Stimulated activated CD8-positive, alpha-beta memory T cell treated with anti-CD3 and anti-CD28 coated beads, Interleukin-15, amount 100 ng/mL, for 4 hours (primary cell): ENCODE results near the gene ZNF205.

Experiments
- DNase-seq, 2 donors: peaks; one replicate each; pipeline ENCODE4 v3.0.0-alpha.2; 2020; ENCODE audit warnings: low read depth in 2 of 2

ZNF205 gene

DNA sequence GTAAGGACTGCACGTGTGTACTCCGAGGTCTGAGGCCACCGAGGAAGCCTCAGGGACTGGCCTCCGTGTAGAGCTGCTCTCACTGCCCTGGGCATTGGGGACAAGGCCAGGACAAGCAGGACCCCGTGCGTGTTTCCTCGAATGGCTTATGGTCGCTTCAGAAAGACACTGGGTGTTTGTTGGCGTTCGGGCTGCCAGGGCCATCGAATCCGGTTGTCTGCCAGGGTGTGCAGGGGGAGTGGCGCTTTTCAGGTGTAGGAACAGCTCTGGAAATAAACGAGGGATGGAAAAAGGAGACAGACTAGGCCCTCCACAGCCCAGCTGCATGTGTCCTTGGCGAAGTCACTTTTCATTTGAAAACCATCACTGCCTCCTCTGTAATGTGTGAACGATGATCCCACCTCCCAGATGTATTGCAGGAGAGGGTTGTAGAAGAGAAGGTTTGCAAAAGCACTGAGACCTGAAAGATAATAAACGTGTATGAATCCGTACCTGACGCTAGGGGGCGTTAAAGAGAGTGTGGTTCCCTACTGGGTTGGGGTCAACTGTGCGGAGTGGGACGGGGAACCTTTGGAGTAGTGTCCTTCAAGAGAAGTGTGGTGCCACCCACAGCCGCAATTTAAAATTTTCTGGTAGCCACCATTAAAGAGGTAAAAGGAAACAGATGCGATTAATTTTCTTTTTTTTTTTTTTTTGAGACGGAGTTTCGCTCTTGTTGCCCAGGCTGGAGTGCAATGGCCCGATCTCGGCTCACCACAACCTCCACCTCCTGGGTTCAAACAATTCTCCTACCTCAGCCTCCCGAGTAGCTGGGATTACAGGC, 11.2 kb upstream of the ZNF205 start:
- DNase-seq, result no peak

DNA sequence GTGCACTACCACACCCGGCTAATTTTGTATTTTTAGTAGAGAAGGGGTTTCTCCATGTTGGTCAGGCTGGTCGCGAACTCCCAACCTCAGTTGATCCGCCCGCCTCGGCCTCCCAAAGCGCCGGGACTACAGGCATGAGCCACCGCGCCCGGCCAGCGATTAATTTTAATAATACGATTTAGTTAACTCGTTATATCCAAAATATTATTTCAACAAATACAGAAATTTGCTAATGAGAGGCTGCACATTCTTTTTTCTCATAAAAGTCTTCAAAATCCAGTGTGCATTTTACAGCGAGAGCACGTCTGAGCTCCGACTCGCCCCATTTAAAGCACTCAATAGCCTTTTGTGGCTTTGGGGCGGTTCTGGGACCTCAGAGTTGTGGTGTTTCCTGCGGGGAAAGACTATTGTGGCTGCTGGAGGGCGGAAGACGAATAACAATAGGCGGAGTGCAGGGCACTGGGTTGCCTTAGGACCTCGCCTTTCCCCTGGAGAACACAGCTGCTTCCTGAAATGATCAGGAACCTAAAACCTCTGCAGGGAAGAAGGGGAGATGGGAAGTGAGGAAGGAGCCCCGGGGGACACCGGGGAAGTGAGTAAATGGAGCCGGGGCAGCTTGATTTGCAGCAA, 10.4 kb upstream of the ZNF205 start:
- no peak for DNase-seq

DNA sequence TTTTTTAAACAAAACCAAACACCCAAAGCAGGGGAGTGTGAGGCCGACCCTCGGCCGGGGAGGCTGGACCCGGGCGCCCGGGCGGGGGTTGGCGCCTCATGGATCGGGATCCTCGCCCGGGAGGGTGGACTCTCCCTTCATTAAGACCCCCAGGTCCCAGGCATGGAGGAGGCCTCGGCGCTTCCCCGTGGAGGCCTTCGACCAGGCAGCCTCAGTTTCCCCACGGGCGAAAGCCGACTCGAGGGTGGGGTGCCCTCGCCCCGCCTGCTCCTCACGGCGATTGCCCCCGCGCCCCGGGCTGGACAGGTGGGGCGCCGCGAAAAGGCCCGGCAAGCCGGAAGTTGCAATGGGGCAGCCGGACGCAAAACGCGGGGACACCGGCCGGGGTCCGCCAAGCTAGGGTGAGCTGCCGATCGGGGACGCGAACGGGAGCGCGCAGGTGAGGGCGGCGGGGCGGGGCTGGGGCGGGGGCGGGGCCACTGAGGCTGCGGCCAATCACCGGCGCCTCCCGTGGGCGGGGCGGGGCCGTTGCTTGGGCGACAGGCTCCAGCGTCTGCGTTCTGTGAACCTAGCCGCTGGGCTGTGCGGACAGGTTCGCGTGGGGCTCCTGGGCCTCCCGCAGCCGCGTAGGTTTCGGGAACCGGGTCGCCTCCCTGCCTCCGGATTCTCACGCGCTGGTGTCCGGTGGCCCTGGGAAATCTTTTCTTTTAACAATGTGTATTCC, 6.0 kb upstream of the ZNF205 start:
- DNase-seq, result peak; percentile 78 to 83

DNA sequence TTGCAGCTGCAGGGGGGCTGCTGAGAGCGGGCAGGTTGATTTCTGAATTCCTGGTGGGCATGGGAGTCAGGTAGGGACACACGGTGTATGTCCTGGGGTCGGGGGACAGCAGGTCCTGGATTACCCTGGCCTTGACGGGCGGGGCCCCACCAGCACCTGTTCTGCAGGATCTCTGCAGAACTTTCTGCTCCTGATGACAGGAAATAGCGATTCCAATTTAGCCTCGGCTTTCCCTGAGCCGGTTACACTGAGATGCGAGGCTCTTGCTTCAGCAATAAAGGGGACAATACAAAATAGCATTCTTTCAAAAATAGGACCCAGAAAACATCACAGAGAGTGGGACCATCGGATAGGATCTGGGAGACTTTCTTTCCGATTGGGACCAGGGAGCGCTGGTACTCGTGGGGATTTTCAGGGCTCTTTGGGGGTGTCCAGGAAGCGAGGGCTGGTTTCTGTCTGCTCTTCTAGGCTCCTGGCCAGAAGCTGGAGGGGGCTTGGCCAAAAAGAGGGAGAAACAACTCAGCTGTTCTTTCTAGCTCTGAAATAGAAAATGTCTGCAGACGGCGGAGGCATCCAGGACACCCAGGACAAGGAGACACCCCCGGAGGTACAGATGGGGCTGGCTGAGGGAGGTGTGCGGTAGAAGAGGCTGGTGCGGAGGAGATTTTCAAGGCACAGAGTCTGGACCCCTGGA, 642 bp downstream of the ZNF205 start:
- no peak for DNase-seq

DNA sequence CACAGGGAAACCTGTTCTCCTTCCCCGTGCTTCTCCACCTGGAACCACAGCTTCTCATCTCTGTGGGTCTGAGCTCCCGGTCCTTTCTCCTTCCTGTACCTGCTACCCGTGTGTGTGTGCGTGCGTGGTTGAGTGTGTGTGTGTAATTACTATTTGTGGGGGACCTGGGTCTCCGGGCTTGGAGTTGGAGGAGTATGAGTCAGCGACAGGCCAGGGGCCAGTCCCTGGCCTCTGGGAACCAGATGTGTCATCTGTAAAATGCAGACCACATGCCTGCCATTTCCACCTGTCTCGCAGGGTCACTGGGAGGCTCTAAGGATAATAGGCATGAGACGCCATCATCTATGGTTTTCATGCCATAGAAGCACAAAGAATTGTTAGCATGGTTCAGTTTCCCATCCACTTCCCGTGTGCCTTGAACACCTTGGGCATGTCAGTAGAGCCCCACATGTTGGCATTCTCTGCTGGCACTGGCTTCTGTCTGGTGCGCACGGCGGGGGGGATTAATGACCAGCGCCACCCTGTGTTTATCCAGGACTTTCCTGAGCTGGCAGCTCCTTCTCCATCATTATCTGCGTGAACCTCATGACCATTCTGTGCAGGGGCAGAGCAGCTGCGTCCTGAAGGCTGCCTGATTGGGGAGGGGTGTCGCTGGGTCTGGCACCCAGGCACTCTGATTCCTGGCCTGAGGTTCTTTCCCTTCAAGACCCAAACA, 1.5 kb downstream of the ZNF205 start:
- no peak for DNase-seq

DNA sequence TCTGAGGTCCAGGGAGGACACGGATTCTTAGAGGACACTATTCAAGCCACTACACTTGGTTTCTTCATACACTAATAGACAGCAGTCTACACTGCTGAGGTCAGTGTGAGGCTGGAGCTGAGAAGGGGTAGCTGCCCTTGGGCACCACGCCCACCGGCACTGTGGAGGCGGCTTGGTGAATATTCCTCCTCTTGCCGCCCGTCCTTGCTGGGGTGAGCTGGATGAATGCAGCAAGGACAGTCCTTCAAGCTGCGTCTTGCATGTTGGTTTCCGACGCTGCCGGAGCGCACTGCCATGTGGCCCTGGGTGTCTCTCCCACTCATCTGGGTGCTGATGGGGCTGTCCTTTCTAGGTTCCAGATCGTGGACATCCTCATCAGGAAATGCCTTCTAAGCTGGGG, 2.6 kb downstream of the ZNF205 start:
- no peak for DNase-seq

DNA sequence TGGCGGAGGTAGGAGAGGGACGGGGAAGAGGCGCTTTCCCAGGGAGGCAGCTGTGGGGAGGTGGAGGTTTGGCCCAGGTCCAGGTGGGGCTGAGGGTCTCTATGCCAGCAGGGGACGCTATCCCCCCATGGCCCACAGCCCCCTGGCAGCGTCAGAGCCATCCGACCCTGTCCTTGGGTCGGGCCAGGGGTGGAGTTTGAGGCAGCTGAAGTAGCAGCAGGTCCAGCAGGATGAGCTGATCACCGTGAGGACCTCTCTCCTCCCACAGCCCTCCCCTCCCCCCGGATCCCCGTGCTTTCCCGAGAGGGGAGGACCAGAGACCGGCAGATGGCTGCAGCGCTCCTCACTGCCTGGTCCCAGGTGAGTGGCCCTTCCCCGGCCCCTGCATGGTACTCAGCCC, 3.2 kb downstream of the ZNF205 start:
- DNase-seq, result no peak

DNA sequence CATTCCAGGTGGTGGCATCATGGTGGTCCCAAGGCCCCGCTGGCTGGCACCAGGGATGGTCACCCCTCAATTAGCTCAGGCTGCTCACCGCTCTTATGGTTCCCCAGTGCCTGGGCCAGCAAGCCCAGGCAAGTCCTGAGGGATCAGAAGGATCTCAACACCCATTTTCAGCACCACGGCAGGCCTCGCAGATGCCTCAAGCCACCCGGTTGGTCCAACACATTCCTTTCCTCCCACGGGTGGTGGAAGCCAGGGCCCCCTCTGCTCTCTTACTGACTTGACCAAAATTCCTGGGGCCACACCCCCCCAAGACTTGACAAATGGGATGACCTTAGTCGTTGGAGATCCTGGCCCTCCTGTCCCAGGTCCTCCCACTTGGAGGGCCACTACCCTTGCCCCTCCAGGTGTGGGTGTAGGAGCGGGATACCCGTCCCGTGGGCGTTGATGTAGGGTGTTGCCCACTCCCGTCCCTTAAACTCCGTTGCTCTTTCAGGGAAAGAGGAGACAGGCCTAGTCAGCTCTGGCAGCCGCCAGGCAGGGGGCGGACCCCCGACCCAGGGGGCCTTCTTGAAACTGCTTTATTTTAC, 5.9 kb downstream of the ZNF205 start:
- no peak for DNase-seq

DNA sequence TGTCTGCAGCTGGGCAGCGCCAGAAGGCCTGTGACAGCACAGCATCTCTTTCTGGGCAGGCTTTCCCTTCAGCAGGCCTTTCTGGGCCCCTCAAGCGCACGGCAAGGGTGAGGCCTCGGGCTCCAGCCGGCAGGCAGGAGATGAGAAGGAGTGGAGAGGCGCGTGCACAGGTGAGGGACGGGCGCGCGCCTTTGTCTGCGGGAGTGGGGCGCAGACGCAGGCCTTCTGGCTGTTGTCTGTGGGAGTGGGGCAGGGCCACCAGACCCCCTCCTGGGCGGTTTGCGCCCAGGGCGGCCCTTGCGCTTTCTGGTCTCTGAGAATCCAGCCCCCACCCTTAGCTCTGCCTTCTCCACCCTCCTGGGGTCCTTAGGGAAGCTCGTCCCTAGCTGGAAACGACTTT, 6.5 kb downstream of the ZNF205 start:
- DNase-seq, result no peak

DNA sequence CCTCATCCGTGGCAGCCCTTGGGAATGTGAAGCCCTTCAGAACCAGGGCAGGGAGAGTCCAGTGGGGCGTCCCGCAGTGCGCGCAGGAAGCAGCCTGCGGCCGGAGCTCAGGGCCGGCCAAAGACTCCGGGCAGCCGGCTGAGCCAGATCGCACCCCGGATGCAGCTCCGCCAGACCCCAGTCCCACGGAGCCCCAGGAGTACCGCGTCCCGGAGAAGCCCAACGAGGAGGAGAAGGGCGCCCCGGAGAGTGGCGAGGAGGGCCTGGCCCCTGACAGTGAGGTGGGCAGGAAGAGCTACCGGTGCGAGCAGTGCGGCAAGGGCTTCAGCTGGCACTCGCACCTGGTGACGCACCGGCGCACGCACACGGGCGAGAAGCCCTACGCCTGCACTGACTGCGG, 6.9 kb downstream of the ZNF205 start:
- no peak for DNase-seq

DNA sequence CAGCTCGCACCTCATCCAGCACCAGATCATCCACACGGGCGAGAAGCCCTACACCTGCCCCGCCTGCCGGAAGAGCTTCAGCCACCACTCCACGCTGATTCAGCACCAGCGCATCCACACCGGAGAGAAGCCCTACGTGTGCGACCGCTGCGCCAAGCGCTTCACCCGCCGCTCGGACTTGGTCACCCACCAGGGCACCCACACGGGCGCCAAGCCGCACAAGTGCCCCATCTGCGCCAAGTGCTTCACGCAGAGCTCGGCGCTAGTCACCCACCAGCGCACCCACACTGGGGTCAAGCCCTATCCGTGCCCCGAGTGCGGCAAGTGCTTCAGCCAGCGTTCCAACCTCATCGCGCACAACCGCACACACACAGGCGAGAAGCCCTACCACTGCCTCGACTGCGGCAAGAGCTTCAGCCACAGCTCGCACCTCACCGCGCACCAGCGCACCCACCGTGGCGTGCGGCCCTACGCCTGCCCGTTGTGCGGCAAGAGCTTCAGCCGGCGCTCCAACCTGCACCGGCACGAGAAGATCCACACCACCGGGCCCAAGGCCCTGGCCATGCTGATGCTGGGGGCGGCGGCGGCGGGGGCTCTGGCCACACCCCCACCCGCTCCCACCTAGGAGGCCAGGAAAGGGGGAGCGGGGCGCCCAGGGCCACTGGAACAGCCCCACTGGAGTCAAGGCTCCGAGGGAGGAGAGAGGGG, 7.5 kb downstream of the ZNF205 start:
- no peak for DNase-seq

DNA sequence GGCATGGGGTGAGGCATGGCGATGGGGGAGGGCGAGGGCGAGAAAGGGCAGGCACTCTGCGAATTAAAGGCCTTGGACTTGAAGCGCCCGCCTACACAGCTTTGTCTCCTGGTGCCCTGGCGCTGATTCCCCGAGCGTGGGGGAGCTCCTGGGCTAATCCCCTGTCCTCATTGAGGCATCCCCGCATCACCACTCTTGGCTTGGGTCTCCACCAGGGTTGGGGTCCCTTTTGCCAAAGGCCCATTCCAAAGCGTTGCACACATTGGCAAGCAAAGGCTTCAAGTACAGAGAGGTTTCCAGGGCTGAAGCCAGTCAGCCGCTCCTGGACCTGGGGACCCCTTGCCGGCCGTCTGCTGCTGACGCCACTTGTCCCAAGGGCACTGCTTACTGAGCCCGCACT, 8.0 kb downstream of the ZNF205 start:
- no peak for DNase-seq

DNA sequence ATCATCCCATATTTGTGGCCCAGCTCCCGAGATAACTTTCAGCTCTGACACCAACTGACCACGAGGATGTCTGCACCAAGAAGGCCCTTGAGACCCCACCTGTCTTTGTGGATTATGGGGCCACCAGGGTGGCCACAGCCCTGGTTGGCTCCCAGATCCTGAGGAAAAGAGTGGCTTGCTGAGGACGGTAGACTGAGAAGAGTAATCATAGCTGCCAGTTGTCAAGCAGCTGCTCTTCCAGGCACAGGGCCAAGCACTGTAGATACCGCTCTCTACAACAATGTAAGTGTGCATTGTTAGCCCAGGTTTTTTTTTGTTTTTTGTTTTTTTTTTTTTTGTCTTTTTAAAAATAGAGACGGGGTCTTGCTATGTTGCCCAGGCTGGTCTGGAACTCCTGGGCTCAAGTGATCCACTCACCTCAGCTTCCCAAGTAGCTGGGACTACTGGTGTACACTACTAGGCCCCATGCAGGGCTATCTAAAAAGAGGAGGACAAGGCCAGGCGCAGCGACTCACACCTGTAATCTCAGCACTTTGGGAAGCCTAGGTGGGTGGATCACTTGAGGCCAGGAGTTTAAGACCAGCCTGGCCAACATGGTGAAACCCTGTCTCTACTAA, 9.6 kb downstream of the ZNF205 start:
- no peak for DNase-seq

DNA sequence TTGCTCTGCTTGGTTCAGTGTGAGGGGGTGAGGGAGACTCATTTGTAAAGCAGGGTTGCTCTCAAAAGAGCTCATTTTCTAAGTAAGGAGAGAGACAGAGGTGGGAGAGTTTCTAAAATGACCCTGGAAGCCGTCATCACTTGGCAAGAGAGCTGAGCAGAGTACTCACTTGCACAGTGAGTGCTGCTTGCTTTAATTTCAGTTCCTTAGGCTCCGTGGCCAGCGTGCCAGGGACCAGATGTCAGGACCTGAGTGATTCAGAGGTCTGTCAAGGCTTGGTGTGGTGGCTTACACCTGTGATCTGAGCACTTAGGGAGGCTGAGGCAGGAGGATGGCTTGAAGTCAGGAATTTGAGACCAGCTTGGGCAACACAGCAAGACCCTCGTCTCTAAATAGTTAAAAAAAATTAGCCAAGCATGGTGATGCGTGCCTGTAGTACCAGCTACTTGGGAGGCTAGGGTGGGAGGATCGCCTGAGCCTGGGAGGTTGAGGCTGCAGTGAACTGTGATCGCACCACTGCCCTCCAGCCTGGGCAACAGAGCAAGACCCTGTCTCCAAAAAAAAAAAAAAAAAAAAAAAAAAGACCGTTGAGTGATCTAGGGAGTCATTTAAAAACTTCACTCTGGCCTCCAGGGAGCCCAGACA, 10.7 kb downstream of the ZNF205 start:
- no peak for DNase-seq

DNA sequence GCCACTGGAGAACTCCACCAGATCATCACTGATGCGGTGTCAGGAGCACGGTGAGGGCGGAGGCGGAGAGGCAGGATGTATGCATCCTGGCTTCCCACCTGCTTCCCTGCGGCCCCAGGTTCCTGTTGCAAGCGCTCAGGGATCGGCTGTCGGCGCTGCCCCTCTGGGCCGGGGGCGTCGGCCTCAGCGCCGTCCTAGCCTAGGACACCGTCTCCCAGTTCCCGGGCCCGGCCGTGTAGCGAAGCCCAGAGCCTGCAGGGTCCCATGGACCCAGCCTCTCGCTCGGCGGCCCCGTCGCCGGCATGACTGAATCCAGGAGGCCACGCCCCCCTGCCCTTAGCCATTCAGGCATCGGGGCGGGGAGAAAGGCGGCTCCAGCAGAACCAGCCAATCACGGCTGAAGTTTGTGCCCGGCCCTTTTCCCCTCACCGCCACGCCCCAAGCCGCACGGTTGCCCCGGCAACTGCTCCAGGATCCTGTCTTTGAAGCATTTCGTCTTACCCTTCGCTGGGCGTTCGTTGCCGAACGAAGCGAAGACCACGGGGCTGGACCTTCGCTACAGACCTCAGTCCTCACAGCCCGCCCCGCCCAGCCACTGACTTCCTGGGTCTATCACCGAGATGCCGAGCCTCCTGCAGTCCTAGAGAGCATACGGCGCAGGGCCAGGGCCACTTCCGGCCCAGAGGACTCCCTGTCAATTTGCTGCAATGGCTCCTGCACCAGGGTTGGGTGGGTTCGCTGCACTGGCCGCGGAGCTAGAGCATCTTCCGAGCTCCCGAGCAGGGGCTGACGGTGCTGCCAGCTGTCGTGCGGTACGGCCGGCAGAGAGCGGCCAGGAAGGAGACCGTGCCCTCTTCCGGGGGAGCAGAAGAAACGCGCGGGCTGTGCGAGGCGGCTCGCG, 11.8 kb downstream of the ZNF205 start:
- peak; percentile 91 to 92 for DNase-seq

DNA sequence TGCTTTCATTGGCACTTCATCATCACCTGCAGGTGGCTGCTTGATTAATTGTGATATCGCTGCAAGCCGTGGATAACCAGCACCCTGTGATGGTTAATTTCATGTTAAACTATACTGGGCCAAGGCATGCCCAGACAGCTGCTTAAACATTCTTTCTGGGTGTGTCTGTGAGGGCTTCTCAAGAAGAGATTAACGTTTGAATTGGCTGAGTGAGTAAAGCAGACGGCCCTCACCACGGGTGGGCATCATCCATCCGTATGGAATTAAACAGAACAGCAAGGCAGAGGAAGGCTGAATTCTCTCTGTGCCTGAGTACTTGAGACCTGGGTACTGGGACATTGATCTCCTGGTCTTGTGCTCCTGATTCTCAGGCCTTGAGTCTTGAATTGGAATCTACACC, 15.4 kb downstream of the ZNF205 start:
- DNase-seq, result no peak

DNA sequence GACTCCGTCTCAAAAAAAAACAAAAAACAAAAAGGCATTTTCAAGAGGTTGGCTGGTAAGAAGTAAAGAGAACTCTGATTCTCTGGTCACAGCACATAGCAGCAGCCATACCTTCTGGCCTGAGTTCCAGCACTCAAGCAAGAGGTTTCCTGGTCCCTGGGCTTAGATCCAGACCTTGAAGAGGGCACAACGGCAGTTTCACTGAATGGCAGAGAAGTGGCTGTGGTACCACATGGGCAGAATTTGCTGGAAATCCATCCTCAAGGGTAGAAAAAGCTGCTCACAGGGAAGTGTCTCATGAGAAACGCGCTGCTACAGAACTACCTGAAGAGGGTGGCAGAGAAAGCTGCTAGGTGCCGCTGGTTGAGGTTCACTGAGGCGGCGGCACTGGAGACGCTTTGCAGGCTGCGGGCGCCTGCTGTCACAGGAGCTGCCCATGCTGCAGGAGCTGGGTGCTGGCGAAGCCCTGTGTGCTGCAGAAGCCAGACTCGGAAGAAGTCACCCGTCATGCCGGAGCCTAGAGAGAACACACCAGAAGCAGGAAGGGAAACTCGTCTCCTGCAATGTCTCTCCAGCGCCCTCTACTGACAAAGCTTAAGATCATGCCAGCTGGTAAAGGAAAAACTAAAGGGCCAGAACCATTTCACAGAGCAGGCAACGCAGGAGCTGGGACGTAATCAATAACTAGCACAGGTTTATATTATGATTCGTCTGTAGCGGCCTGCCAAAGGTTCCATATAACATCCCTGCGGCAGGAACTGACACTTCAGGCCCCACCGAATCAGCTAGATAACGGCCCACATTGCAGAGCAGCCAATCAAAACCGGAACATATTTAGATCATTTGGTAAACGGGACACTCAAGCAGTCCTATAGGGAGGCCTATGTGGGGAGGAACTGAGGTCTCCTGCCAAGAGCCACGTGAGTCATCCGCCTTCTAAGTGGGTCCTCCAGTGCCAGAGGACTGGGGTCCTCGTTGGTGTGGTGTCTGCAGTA, 17.0 kb downstream of the ZNF205 start:
- peak; percentile 45 to 63 for DNase-seq
